ENCODE data around the gene SLIT1. TPM values are rescaled to one million over a fixed set of nuclear protein-coding genes. Genes with fewer than 3 reads are reported as not detected.

The SLIT1 gene
- total and polyA plus RNA-seq, 5 donors from 2014 or later = 0.32 TPM; not detected in 4

- Mint-ChIP-seq H3K36me3 (no peaks in the 10 kb centered on the region), H3K4me1 (no peaks in the 10 kb centered on the region), H3K27ac (no peak overlapping the region), H3K9me3 (no peaks in the 10 kb centered on the region), H3K27me3 (peaks cover 5% of the 10 kb centered on the region), H3K4me3 (no peak overlapping the region)
- no peak overlapping the region for H3K4me3 ChIP-seq (ENCODE audit: low read depth, low read length)
- no peaks in the 10 kb centered on the region for H3K9me3 ChIP-seq (ENCODE audit: control insufficient read depth in 2 of 2, low read length in 2 of 2)
- DNase-seq = no peak
- no peaks in the 10 kb centered on the region for H3K4me1 ChIP-seq (ENCODE audit: control insufficient read depth, insufficient read depth, low read length, poor library complexity, severe bottlenecking)
- H3K27me3 ChIP-seq (ENCODE audit: control insufficient read depth, insufficient read depth, low read length) = no peaks in the 10 kb centered on the region
- no peaks in the 10 kb centered on the region for H3K36me3 ChIP-seq (ENCODE audit: control insufficient read depth, insufficient read depth, low read length)
- no peak for ATAC-seq (ENCODE audit: low read depth in 2 of 2)
- H3K27ac ChIP-seq (ENCODE audit: insufficient read depth, low read length, poor library complexity, severe bottlenecking) = no peak overlapping the region
Observed at GRCh38 chr10:97058521-97058920, 127.2 kb downstream of the SLIT1 start.

- Histone ChIP-seq H3K27ac (ENCODE audit: insufficient read depth, low read length, poor library complexity, severe bottlenecking) (no peak overlapping the region), H3K4me3 (ENCODE audit: low read depth, low read length) (no peak overlapping the region), H3K27me3 (ENCODE audit: control insufficient read depth, insufficient read depth, low read length) (no peaks in the 10 kb centered on the region), H3K4me1 (ENCODE audit: control insufficient read depth, insufficient read depth, low read length, poor library complexity, severe bottlenecking) (no peaks in the 10 kb centered on the region), H3K9me3 (ENCODE audit: control insufficient read depth in 2 of 2, low read length in 2 of 2) (no peaks in the 10 kb centered on the region), H3K36me3 (ENCODE audit: control insufficient read depth, insufficient read depth, low read length) (no peaks in the 10 kb centered on the region)
- no peaks in the 10 kb centered on the region for H3K4me1 Mint-ChIP-seq
- DNase-seq = no peak
- no peak overlapping the region for H3K4me3 Mint-ChIP-seq
- no peak for ATAC-seq (ENCODE audit: low read depth in 2 of 2)
- H3K36me3 Mint-ChIP-seq = no peaks in the 10 kb centered on the region
- peaks cover 6% of the 10 kb centered on the region for H3K27me3 Mint-ChIP-seq
- no peaks in the 10 kb centered on the region for H3K9me3 Mint-ChIP-seq
- H3K27ac Mint-ChIP-seq = no peak overlapping the region
Observed at GRCh38 chr10:97057491-97058235, 128.1 kb downstream of the SLIT1 start.

- no peaks in the 10 kb centered on the region for H3K9me3 ChIP-seq (ENCODE audit: control insufficient read depth in 2 of 2, low read length in 2 of 2)
- H3K27ac ChIP-seq (ENCODE audit: insufficient read depth, low read length, poor library complexity, severe bottlenecking) = no peak overlapping the region
- Mint-ChIP-seq H3K9me3 (no peaks in the 10 kb centered on the region), H3K27me3 (peaks cover 6% of the 10 kb centered on the region), H3K4me3 (no peak overlapping the region), H3K27ac (no peak overlapping the region), H3K4me1 (no peaks in the 10 kb centered on the region), H3K36me3 (no peaks in the 10 kb centered on the region)
- H3K4me3 ChIP-seq (ENCODE audit: low read depth, low read length) = no peak overlapping the region
- H3K36me3 ChIP-seq (ENCODE audit: control insufficient read depth, insufficient read depth, low read length) = no peaks in the 10 kb centered on the region
- H3K4me1 ChIP-seq (ENCODE audit: control insufficient read depth, insufficient read depth, low read length, poor library complexity, severe bottlenecking) = no peaks in the 10 kb centered on the region
- ATAC-seq (ENCODE audit: low read depth in 2 of 2) (no peak), DNase-seq (no peak)
- H3K27me3 ChIP-seq (ENCODE audit: control insufficient read depth, insufficient read depth, low read length) = no peaks in the 10 kb centered on the region
Observed at GRCh38 chr10:97056003-97056630, 129.6 kb downstream of the SLIT1 start.

GRCh38 chr10:97053276-97053675 lies 132.5 kb downstream of the SLIT1 start:
- Histone ChIP-seq H3K27ac (ENCODE audit: insufficient read depth, low read length, poor library complexity, severe bottlenecking) (no peak overlapping the region), H3K4me3 (ENCODE audit: low read depth, low read length) (no peak overlapping the region), H3K27me3 (ENCODE audit: control insufficient read depth, insufficient read depth, low read length) (no peaks in the 10 kb centered on the region), H3K36me3 (ENCODE audit: control insufficient read depth, insufficient read depth, low read length) (no peaks in the 10 kb centered on the region), H3K4me1 (ENCODE audit: control insufficient read depth, insufficient read depth, low read length, poor library complexity, severe bottlenecking) (no peaks in the 10 kb centered on the region), H3K9me3 (ENCODE audit: control insufficient read depth in 2 of 2, low read length in 2 of 2) (no peaks in the 10 kb centered on the region)
- Mint-ChIP-seq H3K4me1 (no peaks in the 10 kb centered on the region), H3K27me3 (peaks cover 6% of the 10 kb centered on the region), H3K36me3 (no peaks in the 10 kb centered on the region), H3K9me3 (no peaks in the 10 kb centered on the region), H3K4me3 (no peak overlapping the region), H3K27ac (no peak overlapping the region)
- DNase-seq (no peak), ATAC-seq (ENCODE audit: low read depth in 2 of 2) (no peak)

- H3K27me3 ChIP-seq (ENCODE audit: control insufficient read depth, insufficient read depth, low read length) = no peaks in the 10 kb centered on the region
- peaks cover 6% of the 10 kb centered on the region for H3K27me3 Mint-ChIP-seq
- no peaks in the 10 kb centered on the region for H3K4me1 ChIP-seq (ENCODE audit: control insufficient read depth, insufficient read depth, low read length, poor library complexity, severe bottlenecking)
- no peaks in the 10 kb centered on the region for H3K36me3 Mint-ChIP-seq
- H3K9me3 ChIP-seq (ENCODE audit: control insufficient read depth in 2 of 2, low read length in 2 of 2) = no peaks in the 10 kb centered on the region
- H3K4me3 Mint-ChIP-seq = no peak overlapping the region
- H3K27ac ChIP-seq (ENCODE audit: insufficient read depth, low read length, poor library complexity, severe bottlenecking) = no peak overlapping the region
- H3K36me3 ChIP-seq (ENCODE audit: control insufficient read depth, insufficient read depth, low read length) = no peaks in the 10 kb centered on the region
- H3K27ac Mint-ChIP-seq = no peak overlapping the region
- ATAC-seq (ENCODE audit: low read depth in 2 of 2) (no peak), DNase-seq (no peak)
- H3K4me1 Mint-ChIP-seq = no peaks in the 10 kb centered on the region
- no peak overlapping the region for H3K4me3 ChIP-seq (ENCODE audit: low read depth, low read length)
- no peaks in the 10 kb centered on the region for H3K9me3 Mint-ChIP-seq
Observed at GRCh38 chr10:97050956-97051496, 134.7 kb downstream of the SLIT1 start.

- Mint-ChIP-seq H3K36me3 (no peaks in the 10 kb centered on the region), H3K4me1 (no peaks in the 10 kb centered on the region), H3K27me3 (peaks cover 6% of the 10 kb centered on the region), H3K4me3 (no peak overlapping the region), H3K9me3 (no peaks in the 10 kb centered on the region), H3K27ac (no peak overlapping the region)
- Histone ChIP-seq H3K4me1 (ENCODE audit: control insufficient read depth, insufficient read depth, low read length, poor library complexity, severe bottlenecking) (no peaks in the 10 kb centered on the region), H3K36me3 (ENCODE audit: control insufficient read depth, insufficient read depth, low read length) (no peaks in the 10 kb centered on the region), H3K27ac (ENCODE audit: insufficient read depth, low read length, poor library complexity, severe bottlenecking) (no peak overlapping the region), H3K27me3 (ENCODE audit: control insufficient read depth, insufficient read depth, low read length) (no peaks in the 10 kb centered on the region), H3K9me3 (ENCODE audit: control insufficient read depth in 2 of 2, low read length in 2 of 2) (no peaks in the 10 kb centered on the region), H3K4me3 (ENCODE audit: low read depth, low read length) (no peak overlapping the region)
- ATAC-seq (ENCODE audit: low read depth in 2 of 2) = no peak
- no peak for DNase-seq
Observed at GRCh38 chr10:97050205-97050745, 135.5 kb downstream of the SLIT1 start.

- no peak overlapping the region for H3K27ac Mint-ChIP-seq
- H3K4me1 ChIP-seq (ENCODE audit: control insufficient read depth, insufficient read depth, low read length, poor library complexity, severe bottlenecking) = no peaks in the 10 kb centered on the region
- no peaks in the 10 kb centered on the region for H3K27me3 ChIP-seq (ENCODE audit: control insufficient read depth, insufficient read depth, low read length)
- no peak for DNase-seq
- no peaks in the 10 kb centered on the region for H3K36me3 ChIP-seq (ENCODE audit: control insufficient read depth, insufficient read depth, low read length)
- ATAC-seq (ENCODE audit: low read depth in 2 of 2) = no peak
- no peak overlapping the region for H3K27ac ChIP-seq (ENCODE audit: insufficient read depth, low read length, poor library complexity, severe bottlenecking)
- no peaks in the 10 kb centered on the region for H3K9me3 ChIP-seq (ENCODE audit: control insufficient read depth in 2 of 2, low read length in 2 of 2)
- peaks cover 6% of the 10 kb centered on the region for H3K27me3 Mint-ChIP-seq
- H3K4me1 Mint-ChIP-seq = no peaks in the 10 kb centered on the region
- H3K4me3 ChIP-seq (ENCODE audit: low read depth, low read length) = no peak overlapping the region
- no peak overlapping the region for H3K4me3 Mint-ChIP-seq
- no peaks in the 10 kb centered on the region for H3K36me3 Mint-ChIP-seq
- no peaks in the 10 kb centered on the region for H3K9me3 Mint-ChIP-seq
Observed at GRCh38 chr10:97049670-97050069, 136.1 kb downstream of the SLIT1 start.

Data from CD4-positive, CD25-positive, alpha-beta regulatory T cell (primary cell).